Esophagus muscularis mucosa (tissue), 2 donors: ENCODE results near the gene AK4.

Experiments used
- POLR2A ChIP-seq: fragments of 450-650 bp; IDR thresholded peaks from one replicate; pipeline ENCODE4 v1.6.1; 2017; ENCODE audit warnings: antibody characterized with exemption, moderate library complexity, mild to moderate bottlenecking, low read depth
- POLR2AphosphoS5 ChIP-seq, 2 donors: sonication (generic); formaldehyde crosslinking; IDR thresholded peaks; one replicate each; pipeline ENCODE4 v1.6.1; 2017; ENCODE audit warnings: antibody characterized with exemption in 2 of 2

DNA sequence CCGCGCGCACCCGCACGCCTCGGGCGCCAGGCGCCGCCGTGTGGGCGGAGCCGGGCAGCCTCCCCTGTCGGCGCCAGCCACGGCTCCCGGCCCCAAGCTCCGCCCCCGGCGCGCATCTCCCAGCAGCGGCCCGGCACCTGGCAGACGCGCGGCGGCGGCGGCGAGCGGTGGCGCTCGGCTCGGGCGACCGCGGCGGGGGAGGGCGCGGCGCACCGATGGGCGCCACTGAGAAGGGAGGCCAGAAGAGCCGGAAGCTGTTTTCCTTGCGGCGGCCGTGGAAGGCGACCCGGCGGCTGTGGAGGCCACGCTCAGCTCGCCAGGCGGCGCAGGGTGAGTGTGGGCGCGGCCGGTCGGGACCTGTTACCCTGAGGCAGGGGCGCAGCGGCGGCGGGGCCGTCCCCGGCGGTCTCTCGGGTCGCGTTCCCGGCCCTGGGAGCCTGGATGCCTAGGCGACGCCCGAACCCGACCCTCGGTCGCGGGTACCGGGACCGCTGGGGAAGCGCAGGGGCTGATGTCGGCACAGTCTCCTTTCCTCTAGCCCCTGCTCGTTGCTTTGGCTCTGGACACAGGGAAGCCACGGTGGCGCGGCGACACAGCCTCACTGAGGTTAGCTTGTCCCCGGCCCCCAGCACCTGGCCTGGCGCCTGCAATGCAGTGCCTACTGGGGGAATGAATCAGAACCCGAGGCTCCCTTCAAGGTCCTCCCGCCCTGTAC lies 106.5 kb downstream of the AK4 start:
- TF ChIP-seq POLR2A (no peak), POLR2AphosphoS5 (IDR thresholded peaks at IDR 0.05) (peak in 1 of 2 donors; percentile 9)
